GM12865 (cell line): ENCODE data around the gene S1PR4.
A peak's percentile ranks its signal among the peaks of the same experiment; 100 is the strongest.
"Not testable (repeated sequence)": the region's sequence is repeated elsewhere in the genome, so short reads cannot be mapped to it uniquely, and the experiment has no call there.

ENCODE experiments used
- DNase-seq: peaks from one replicate; pipeline ENCODE4 v3.0.0; 2010; ENCODE audit warnings: low read depth
- H3K4me3 ChIP-seq: 2 replicates; pipeline ENCODE4 v1.5.1; 2011; ENCODE audit warnings: mild to moderate bottlenecking, low read depth, low read length, control low read depth
- TF ChIP-seq, protein P1 (sequence below): IDR thresholded peaks from 2 replicates; pipeline ENCODE4 v1.5.1; 2011; ENCODE audit warnings: low read length, control low read depth, low read depth, inconsistent platforms; ENCODE audit not compliant: insufficient read depth; ENCODE audit errors: missing control alignments

The S1PR4 gene

DNA sequence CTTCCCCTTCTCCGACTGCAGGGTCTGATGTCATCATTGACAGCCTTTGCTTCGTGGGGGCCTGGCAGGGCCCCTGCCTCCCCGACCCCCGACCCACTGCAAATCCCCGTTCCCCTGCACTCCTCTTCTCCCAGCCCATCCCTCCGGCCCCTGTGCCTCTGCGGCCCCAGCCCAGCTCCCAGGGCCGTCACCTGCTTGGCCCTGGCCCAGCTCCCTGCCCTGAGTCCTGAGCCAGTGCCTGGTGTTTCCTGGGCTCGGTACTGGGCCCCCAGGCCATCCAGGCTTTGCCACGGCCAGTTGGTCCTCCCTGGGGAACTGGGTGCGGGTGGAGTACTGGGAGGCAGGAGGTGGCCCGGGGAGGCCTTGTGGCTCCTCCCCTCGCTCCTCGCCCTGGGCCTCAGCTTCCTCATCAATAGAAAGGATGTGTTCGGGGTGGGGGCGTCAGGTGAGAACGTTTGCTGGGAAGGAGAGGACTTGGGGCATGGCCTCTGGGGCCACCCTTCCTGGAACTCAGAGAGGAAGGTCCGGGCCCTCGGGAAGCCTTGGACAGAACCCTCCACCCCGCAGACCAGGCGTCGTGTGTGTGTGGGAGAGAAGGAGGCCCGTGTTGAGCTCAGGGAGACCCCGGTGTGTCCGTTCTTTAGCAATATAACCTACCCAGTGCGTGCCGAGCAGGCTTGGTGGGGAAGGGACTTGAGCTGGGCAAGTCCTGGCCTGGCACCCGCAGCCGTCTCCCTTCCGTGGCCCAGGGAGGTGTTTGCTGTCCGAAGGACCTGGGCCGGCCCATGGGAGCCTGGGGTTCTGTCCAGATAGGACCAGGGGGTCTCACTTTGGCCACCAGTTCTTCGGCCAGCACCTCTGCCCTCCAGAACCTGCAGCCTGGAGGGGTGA, 30.0 kb downstream of the S1PR4 start:
- TF ChIP-seq, protein P1, sequence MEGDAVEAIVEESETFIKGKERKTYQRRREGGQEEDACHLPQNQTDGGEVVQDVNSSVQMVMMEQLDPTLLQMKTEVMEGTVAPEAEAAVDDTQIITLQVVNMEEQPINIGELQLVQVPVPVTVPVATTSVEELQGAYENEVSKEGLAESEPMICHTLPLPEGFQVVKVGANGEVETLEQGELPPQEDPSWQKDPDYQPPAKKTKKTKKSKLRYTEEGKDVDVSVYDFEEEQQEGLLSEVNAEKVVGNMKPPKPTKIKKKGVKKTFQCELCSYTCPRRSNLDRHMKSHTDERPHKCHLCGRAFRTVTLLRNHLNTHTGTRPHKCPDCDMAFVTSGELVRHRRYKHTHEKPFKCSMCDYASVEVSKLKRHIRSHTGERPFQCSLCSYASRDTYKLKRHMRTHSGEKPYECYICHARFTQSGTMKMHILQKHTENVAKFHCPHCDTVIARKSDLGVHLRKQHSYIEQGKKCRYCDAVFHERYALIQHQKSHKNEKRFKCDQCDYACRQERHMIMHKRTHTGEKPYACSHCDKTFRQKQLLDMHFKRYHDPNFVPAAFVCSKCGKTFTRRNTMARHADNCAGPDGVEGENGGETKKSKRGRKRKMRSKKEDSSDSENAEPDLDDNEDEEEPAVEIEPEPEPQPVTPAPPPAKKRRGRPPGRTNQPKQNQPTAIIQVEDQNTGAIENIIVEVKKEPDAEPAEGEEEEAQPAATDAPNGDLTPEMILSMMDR = no peak
- no peak for DNase-seq
- H3K4me3 ChIP-seq = no peak overlapping the region

DNA sequence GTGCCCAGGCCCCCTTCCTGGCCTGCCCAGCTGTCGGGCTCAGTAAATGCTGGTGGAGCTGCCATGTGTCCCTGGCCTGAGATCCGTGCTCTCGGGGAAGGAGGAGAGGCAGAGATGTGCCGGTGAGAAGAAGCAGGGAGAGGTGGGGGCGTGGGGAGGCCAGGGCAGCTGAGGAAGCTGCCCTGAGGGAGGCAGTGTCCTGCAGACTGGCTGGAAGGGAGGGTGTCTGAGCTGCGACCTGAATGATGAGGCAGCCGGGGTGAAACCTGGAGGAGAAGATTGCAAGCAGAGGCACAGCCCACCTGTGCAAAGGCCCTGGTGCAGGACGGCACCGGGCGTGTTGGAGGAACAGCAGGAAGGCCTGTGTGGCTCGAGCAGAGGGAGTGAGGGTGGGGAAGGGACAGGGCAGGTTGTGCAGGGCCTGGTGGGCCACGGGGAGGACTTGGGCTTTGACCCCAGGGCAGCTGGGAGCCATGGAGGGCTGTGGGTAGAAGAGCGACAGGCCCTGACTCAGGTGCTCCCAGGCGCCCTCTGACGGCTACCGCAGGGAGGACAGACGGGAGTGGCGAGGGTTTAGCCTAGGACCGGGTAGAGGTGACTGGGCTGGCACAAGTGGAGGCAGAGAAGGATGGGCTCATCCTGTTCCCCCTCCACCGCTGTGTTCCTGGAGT, 31.9 kb downstream of the S1PR4 start:
- peak; percentile 61 for DNase-seq
- TF ChIP-seq, protein P1 = peak; percentile 92
- no peak overlapping the region for H3K4me3 ChIP-seq

DNA sequence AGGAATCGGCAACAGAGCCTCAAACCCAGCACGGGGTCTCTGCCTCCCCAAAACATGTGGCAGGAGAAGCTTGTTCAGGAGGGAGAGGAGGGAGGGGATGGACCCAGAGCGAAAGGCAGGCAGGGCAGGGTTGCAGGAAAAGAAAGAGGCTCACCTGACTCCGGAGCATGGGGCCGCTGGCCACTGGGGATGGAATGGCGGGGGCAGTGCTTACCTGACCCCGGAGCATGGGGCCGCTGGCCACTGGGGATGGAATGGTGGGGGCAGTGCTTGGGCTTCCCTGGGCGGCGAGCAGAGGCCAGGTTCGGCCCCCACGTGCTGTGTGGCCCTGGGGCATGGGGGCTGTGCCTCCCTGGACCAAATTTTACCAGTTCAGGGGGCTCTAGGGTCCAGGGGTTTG, 32.6 kb downstream of the S1PR4 start:
- no peak for DNase-seq
- TF ChIP-seq, protein P1 = no peak
- H3K4me3 ChIP-seq = no peak overlapping the region

DNA sequence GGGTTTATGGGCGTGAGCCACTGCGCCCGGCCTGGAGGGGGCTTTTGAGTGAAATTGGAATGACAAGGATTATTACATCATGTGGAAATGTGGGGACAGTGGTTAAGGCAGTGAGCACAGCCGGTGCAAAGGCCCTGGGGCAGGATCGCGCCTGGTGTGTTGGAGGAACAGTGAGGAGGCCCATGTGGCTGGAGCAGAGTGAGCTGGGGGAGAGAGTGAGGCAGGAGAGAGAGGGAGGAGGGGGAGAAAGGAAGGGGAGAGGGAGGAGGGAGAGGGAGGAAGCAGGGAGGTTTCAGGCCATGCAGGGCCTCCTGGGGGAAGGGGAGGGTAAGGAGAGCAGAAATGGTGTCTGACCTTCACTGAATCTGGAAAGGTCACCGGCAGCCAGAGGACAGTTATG, 34.6 kb downstream of the S1PR4 start:
- TF ChIP-seq, protein P1 = no peak
- H3K4me3 ChIP-seq = no peak overlapping the region
- no peak for DNase-seq

DNA sequence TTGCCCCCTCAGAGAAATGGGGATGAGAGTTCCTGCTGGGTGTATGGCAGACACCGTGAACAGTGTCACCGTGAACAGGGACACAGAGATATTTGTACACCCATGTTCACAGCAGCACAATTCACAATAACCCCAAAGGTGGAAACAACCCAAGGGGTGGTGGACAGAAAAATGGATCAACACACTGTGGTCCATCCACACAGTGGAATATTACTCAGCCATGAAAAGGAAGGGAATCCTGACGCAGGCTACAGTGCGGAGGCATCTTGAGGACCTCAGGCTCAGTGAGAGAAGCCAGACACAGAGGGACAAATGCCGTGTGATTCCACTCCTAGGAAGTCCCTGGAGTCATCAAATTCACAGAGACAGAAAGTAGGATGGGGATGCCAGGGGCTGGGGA, 38.3 kb downstream of the S1PR4 start:
- H3K4me3 ChIP-seq = no peak overlapping the region
- DNase-seq = no peak
- TF ChIP-seq, protein P1 = no peak

DNA sequence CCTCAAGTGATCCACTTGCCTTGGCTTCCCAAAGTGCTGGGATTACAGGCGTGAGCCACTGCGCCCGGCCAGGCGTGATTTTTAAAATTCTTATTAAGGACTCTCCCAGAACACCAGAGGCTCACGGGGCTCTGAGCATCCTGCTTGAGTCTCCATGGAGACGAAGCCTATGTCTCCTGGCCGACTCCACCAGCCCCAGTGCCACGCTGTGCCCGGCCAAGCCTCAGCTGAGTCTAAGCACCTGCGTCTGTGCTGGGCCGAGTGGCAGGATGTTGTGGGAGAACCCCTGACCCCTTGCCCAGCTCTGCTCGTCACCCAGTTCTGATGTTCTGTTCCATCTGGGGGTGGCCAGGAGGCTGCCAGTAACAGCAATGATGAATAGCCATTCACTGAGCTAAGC, 42.0 kb downstream of the S1PR4 start:
- TF ChIP-seq, protein P1 = no peak
- no peak for DNase-seq
- H3K4me3 ChIP-seq = no peak overlapping the region

DNA sequence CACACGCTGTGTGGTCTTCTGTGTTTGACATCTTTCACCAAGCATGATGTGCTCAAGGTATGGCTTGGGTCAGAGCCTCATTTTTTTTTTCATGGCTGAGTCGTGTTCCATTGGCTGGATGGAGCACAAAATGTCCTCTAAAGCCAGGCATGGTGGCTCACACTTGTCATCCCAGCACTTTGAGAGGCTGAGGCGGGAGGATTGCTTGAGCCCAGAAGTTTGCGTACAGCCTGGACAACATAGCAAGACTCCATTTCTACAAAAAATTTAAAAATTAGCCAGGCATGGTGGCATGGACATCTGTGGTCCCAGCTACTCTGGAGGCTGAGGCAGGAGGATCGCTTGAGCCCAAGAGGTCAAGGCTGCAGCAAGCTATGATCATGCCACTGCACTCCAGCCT, 43.0 kb downstream of the S1PR4 start:
- H3K4me3 ChIP-seq, DNase-seq: not testable (repeated sequence)
